ENCODE measurements around the gene GSTT2. TPM values are rescaled to one million over a fixed set of nuclear protein-coding genes. Genes with fewer than 3 reads are reported as not detected.

The GSTT2 gene
- polyA plus RNA-seq, 3 donors: 2.5 to 4.8 TPM; not detected in 1

Other genes starting within 250 kb of the GSTT2 start
- gene ZNF70, start 229.0 kb upstream of the GSTT2 start, polyA plus RNA-seq (ENCODE audit: insufficient read length in 3 of 3): 1 to 10 TPM; 4.7 to 5.5 (median 5.0) TPM
- 1 to 10 TPM in 1 of 3 donors, under 1 TPM in 2; 0.35 to 1.1 (median 0.58) TPM for gene VPREB3, start 225.7 kb upstream of the GSTT2 start, polyA plus RNA-seq (ENCODE audit: insufficient read length in 3 of 3)
- 1 to 10 TPM; 2.2 to 2.5 (median 2.3) TPM for gene C22orf15, start 217.1 kb upstream of the GSTT2 start, polyA plus RNA-seq (ENCODE audit: insufficient read length in 3 of 3)
- 10 to 100 TPM; 57.4 to 75.6 (median 61.0) TPM for gene CHCHD10, start 212.2 kb upstream of the GSTT2 start, polyA plus RNA-seq (ENCODE audit: insufficient read length in 3 of 3)
- 10 to 100 TPM; 14.2 to 16.7 (median 14.8) TPM for gene MMP11, start 207.3 kb upstream of the GSTT2 start, polyA plus RNA-seq (ENCODE audit: insufficient read length in 3 of 3)
- gene SMARCB1, start 193.2 kb upstream of the GSTT2 start, polyA plus RNA-seq (ENCODE audit: insufficient read length in 3 of 3): 100 to 1,000 TPM; 205 to 225 (median 224) TPM
- 1 to 10 TPM; 2.1 to 4.1 (median 3.8) TPM for gene DERL3, start 141.1 kb upstream of the GSTT2 start, polyA plus RNA-seq (ENCODE audit: insufficient read length in 3 of 3)
- gene SLC2A11, start 122.3 kb upstream of the GSTT2 start, polyA plus RNA-seq (ENCODE audit: insufficient read length in 3 of 3): 10 to 100 TPM; 20.1 to 22.5 (median 20.8) TPM
- 100 to 1,000 TPM; 145 to 194 (median 161) TPM for gene MIF, start 85.8 kb upstream of the GSTT2 start, polyA plus RNA-seq (ENCODE audit: insufficient read length in 3 of 3)
- 10 to 100 TPM in 2 of 3 donors, 1 to 10 TPM in 1; 5.0 to 20.3 (median 17.0) TPM for gene GSTT2B, start 18.9 kb upstream of the GSTT2 start, polyA plus RNA-seq (ENCODE audit: insufficient read length in 3 of 3)
- gene DDTL, start 13.2 kb upstream of the GSTT2 start, polyA plus RNA-seq (ENCODE audit: insufficient read length in 3 of 3): 1 to 10 TPM; 6.0 to 8.2 (median 7.3) TPM
- 10 to 100 TPM; 57.7 to 62.1 (median 61.2) TPM for gene DDT, start 5.7 kb upstream of the GSTT2 start, polyA plus RNA-seq (ENCODE audit: insufficient read length in 3 of 3)
- gene GSTT4, start 25.3 kb downstream of the GSTT2 start, polyA plus RNA-seq (ENCODE audit: insufficient read length in 3 of 3): not detected
- 10 to 100 TPM; 36.2 to 42.5 (median 41.8) TPM for gene CABIN1, start 31.2 kb downstream of the GSTT2 start, polyA plus RNA-seq (ENCODE audit: insufficient read length in 3 of 3)
- gene SUSD2, start 201.4 kb downstream of the GSTT2 start, polyA plus RNA-seq (ENCODE audit: insufficient read length in 3 of 3): 10 to 100 TPM in 2 of 3 donors, 1 to 10 TPM in 1; 8.4 to 17.8 (median 17.2) TPM